Measurements from ENCODE around the gene GTF2IRD1.

Gene GTF2IRD1

GRCh38 chr7:74475987-74476350 is 22.3 kb downstream of the GTF2IRD1 start:
- Histone ChIP-seq H4K20me1 (ENCODE audit: insufficient read depth, low read length) (no peaks in the 10 kb centered on the region), H3K4me2 (ENCODE audit: low read length) (no peak overlapping the region), H3K9ac (ENCODE audit: low read length) (no peak overlapping the region), H3F3A (ENCODE audit: insufficient read depth, low read length) (no peaks in the 10 kb centered on the region), H3K9me2 (ENCODE audit: low read depth, low read length) (no peaks in the 10 kb centered on the region), H3K4me1 (ENCODE audit: insufficient read depth, low read length, severe bottlenecking) (no peaks in the 10 kb centered on the region), H3K4me3 (ENCODE audit: low read depth, low read length, poor library complexity, severe bottlenecking) (no peak overlapping the region), H3K79me2 (ENCODE audit: insufficient read depth, low read length) (no peaks in the 10 kb centered on the region), H3K27me3 (ENCODE audit: insufficient read depth, low read length) (peaks cover 5% of the 10 kb centered on the region; the same call in 1 of the 2 replicates), H2AFZ (ENCODE audit: low read length) (no peak overlapping the region), H3K36me3 (ENCODE audit: insufficient read depth, low read length) (no peaks in the 10 kb centered on the region), H3K9me3 (ENCODE audit: low read length) (no peaks in the 10 kb centered on the region), H3K27ac (ENCODE audit: low read depth, low read length, poor library complexity, severe bottlenecking) (no peak overlapping the region)
- TF ChIP-seq EZH2 (IDR thresholded peaks at IDR 0.05; ENCODE audit: borderline replicate concordance, low read length): no peak
- TF ChIP-seq CTCF (IDR thresholded peaks at IDR 0.05; ENCODE audit: low read length): no peak

GRCh38 chr7:74476626-74477025 is 22.9 kb downstream of the GTF2IRD1 start:
- Histone ChIP-seq H3K4me1 (ENCODE audit: insufficient read depth, low read length, severe bottlenecking) (no peaks in the 10 kb centered on the region), H3K36me3 (ENCODE audit: insufficient read depth, low read length) (no peaks in the 10 kb centered on the region), H4K20me1 (ENCODE audit: insufficient read depth, low read length) (no peaks in the 10 kb centered on the region), H3K27ac (ENCODE audit: low read depth, low read length, poor library complexity, severe bottlenecking) (no peak overlapping the region), H3K4me2 (ENCODE audit: low read length) (no peak overlapping the region), H3K27me3 (ENCODE audit: insufficient read depth, low read length) (peaks cover 5% of the 10 kb centered on the region; the same call in 1 of the 2 replicates), H3K79me2 (ENCODE audit: insufficient read depth, low read length) (no peaks in the 10 kb centered on the region), H2AFZ (ENCODE audit: low read length) (no peak overlapping the region), H3F3A (ENCODE audit: insufficient read depth, low read length) (no peaks in the 10 kb centered on the region), H3K9me3 (ENCODE audit: low read length) (no peaks in the 10 kb centered on the region), H3K9me2 (ENCODE audit: low read depth, low read length) (no peaks in the 10 kb centered on the region), H3K9ac (ENCODE audit: low read length) (no peak overlapping the region), H3K4me3 (ENCODE audit: low read depth, low read length, poor library complexity, severe bottlenecking) (no peak overlapping the region)
- TF ChIP-seq CTCF (IDR thresholded peaks at IDR 0.05; ENCODE audit: low read length): no peak

GRCh38 chr7:74478671-74479065 is 25.0 kb downstream of the GTF2IRD1 start:
- Histone ChIP-seq H3K4me2 (ENCODE audit: low read length) (no peak overlapping the region), H3K9me3 (ENCODE audit: low read length) (no peaks in the 10 kb centered on the region), H2AFZ (ENCODE audit: low read length) (no peak overlapping the region), H3F3A (ENCODE audit: insufficient read depth, low read length) (no peaks in the 10 kb centered on the region), H3K9me2 (ENCODE audit: low read depth, low read length) (no peaks in the 10 kb centered on the region), H3K4me1 (ENCODE audit: insufficient read depth, low read length, severe bottlenecking) (no peaks in the 10 kb centered on the region), H3K36me3 (ENCODE audit: insufficient read depth, low read length) (no peaks in the 10 kb centered on the region), H4K20me1 (ENCODE audit: insufficient read depth, low read length) (no peaks in the 10 kb centered on the region), H3K4me3 (ENCODE audit: low read depth, low read length, poor library complexity, severe bottlenecking) (no peak overlapping the region), H3K27me3 (ENCODE audit: insufficient read depth, low read length) (peaks cover 8% of the 10 kb centered on the region; the same call in 1 of the 2 replicates), H3K27ac (ENCODE audit: low read depth, low read length, poor library complexity, severe bottlenecking) (no peak overlapping the region), H3K79me2 (ENCODE audit: insufficient read depth, low read length) (no peaks in the 10 kb centered on the region), H3K9ac (ENCODE audit: low read length) (no peak overlapping the region)
- TF ChIP-seq EZH2 (IDR thresholded peaks at IDR 0.05; ENCODE audit: borderline replicate concordance, low read length) (no peak), CTCF (IDR thresholded peaks at IDR 0.05; ENCODE audit: low read length) (no peak)
